ENCODE results near the gene FERD3L. TPM values are rescaled to one million over a fixed set of nuclear protein-coding genes. Genes with fewer than 3 reads are reported as not detected.

FERD3L gene
- total and polyA plus RNA-seq, 2 donors (not counting 3 experiments of a cell fraction or from before 2014, with no cell fraction given): not detected

DNA sequence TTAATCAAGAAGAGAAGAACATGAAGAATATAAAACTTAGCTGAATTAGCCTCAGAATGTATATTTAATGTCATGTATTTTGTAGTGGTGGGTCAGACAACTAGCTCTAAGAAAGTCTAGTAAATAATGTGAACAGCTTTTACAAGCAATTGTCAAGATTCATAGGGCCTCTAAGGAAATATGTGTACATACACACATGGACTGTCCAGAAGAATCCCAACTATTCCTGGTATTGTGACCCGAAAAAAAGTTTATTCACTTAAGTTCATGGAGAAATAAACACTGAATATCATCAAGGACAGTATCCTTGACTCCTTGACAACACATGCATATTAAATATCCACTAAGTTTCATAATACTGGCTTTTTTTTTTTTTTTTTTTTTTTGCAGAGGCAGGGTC lies 16.4 kb downstream of the FERD3L start:
- DNase-seq (ENCODE audit: low read depth, low spot score) (no peak), FAIRE-seq (no peak)
- no peak overlapping the region for H2AFZ ChIP-seq (ENCODE audit: low read depth, low read length)
- H3K79me2 ChIP-seq (ENCODE audit: control insufficient read depth, insufficient read depth, low read length): no peaks in the 10 kb centered on the region
- H3K9ac ChIP-seq (replicated peaks; ENCODE audit: extremely low read depth, insufficient read depth, low read length): no peak overlapping the region
- no peak overlapping the region for H3K4me3 ChIP-seq (replicated peaks in 1 of 3; ENCODE audit: insufficient read depth in 1 of 3, low read depth in 1 of 3, low read length in 3 of 3)
- BruUV-seq (replicated peaks): no TSS peak
- TF ChIP-seq POLR2AphosphoS5 (IDR thresholded peaks at IDR 0.05; ENCODE audit: insufficient read depth, low read depth, low read length) (no peak), FOS (IDR thresholded peaks at IDR 0.05; ENCODE audit: borderline replicate concordance, insufficient read depth, low read length) (no peak), EZH2 (IDR thresholded peaks at IDR 0.05; ENCODE audit: borderline replicate concordance, low read depth, low read length, severe bottlenecking) (no peak), JUN (IDR thresholded peaks at IDR 0.05; ENCODE audit: borderline replicate concordance, insufficient read depth, insufficient read length, low read depth) (no peak), POLR2A (IDR thresholded peaks at IDR 0.05; ENCODE audit: low read depth, low read length) (no peak), MYC (IDR thresholded peaks at IDR 0.05; ENCODE audit: low read depth, low read length) (no peak), GATA2 (IDR thresholded peaks at IDR 0.05; ENCODE audit: insufficient read depth, insufficient read length, low read depth, low read length) (no peak)
- TF ChIP-seq, protein P1, sequence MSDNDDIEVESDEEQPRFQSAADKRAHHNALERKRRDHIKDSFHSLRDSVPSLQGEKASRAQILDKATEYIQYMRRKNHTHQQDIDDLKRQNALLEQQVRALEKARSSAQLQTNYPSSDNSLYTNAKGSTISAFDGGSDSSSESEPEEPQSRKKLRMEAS (IDR thresholded peaks at IDR 0.05; ENCODE audit: insufficient read depth, insufficient read length): no peak
- TF ChIP-seq, protein P2, sequence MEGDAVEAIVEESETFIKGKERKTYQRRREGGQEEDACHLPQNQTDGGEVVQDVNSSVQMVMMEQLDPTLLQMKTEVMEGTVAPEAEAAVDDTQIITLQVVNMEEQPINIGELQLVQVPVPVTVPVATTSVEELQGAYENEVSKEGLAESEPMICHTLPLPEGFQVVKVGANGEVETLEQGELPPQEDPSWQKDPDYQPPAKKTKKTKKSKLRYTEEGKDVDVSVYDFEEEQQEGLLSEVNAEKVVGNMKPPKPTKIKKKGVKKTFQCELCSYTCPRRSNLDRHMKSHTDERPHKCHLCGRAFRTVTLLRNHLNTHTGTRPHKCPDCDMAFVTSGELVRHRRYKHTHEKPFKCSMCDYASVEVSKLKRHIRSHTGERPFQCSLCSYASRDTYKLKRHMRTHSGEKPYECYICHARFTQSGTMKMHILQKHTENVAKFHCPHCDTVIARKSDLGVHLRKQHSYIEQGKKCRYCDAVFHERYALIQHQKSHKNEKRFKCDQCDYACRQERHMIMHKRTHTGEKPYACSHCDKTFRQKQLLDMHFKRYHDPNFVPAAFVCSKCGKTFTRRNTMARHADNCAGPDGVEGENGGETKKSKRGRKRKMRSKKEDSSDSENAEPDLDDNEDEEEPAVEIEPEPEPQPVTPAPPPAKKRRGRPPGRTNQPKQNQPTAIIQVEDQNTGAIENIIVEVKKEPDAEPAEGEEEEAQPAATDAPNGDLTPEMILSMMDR (IDR thresholded peaks at IDR 0.05; ENCODE audit: extremely low read depth in 1 of 2, insufficient read depth in 1 of 2, low read depth in 1 of 2, low read length in 2 of 2): no peak
- dilution Hi-C loops (cut with MboI; ENCODE audit: extremely low pct_ligation_motif_present, low sequenced_read_pairs) (no loop called here), intact Hi-C loops (cut with micrococcal nuclease) (no loop called here)
- H3K9me1 ChIP-seq (replicated peaks; ENCODE audit: control insufficient read depth, extremely low read depth, insufficient read depth, low read length): no peaks in the 10 kb centered on the region
- H3K27me3 ChIP-seq (ENCODE audit: control insufficient read depth in 2 of 2, insufficient read depth in 2 of 2, low read length in 2 of 2): peaks cover 2 to 22% of the 10 kb centered on the region in 2 experiments
- no peaks in the 10 kb centered on the region for H4K20me1 ChIP-seq (replicated peaks; ENCODE audit: control insufficient read depth, extremely low read depth, insufficient read depth, low read length)
- H3K4me2 ChIP-seq (ENCODE audit: insufficient read depth, low read length): no peak overlapping the region
- H3K9me3 ChIP-seq (replicated peaks; ENCODE audit: control insufficient read depth, insufficient read depth, low read length): no peaks in the 10 kb centered on the region
- ChIA-PET POLR2A (no interaction called here), CTCF (no interaction called here)
- H3K27ac ChIP-seq (ENCODE audit: insufficient read depth, low read depth, low read length): no peak overlapping the region
- H3K4me1 ChIP-seq (ENCODE audit: control insufficient read depth, extremely low read depth, insufficient read depth, low read length): no peaks in the 10 kb centered on the region
- H3K36me3 ChIP-seq (ENCODE audit: control insufficient read depth in 2 of 2, extremely low read depth in 1 of 2, insufficient read depth in 2 of 2, low read length in 2 of 2): no peaks in the 10 kb centered on the region

Data from endothelial cell of umbilical vein (primary cell).